Endothelial cell of umbilical vein (primary cell): Measurements from ENCODE around the gene IGSF3. TPM values are rescaled to one million over a fixed set of nuclear protein-coding genes. Genes with fewer than 3 reads are reported as not detected.

Experiments
- BruUV-seq: library from RNA; stranded (reverse); fragments of 400-500 nt; replicated peaks from 2 replicates; lab custom pipeline; 2021; lab: Mats Ljungman, UMichigan
- CTCF ChIA-PET: fragments of 300-600, 350-600 bp; sonication (Branson Sonifier 250); formaldehyde crosslinking; loops from one replicate; lab custom pipeline; 2021; ENCODE audit warnings: antibody characterized with exemption, inconsistent platforms; lab: Charles Lee
- POLR2A ChIA-PET: fragments of 300-600, 350-600 bp; sonication (Branson Sonifier 250); formaldehyde crosslinking; loops from one replicate; lab custom pipeline; 2021; ENCODE audit warnings: antibody characterized with exemption, inconsistent platforms; lab: Charles Lee
- DNase-seq: peaks from one replicate; pipeline ENCODE4 v3.0.0-alpha.2; 2011; ENCODE audit warnings: low read depth, low spot score
- FAIRE-seq: peaks from 2 replicates; lab custom pipeline; 2011; peaks lifted over from hg19 to GRCh38; lab: Jason Lieb, UNC
- H2AFZ ChIP-seq: 2 replicates; pipeline ENCODE4 v1.6.0; 2012; ENCODE audit warnings: low read depth, low read length, control low read depth, inconsistent platforms
- H3K27ac ChIP-seq: 2 replicates; pipeline ENCODE4 v1.5.1; 2011; ENCODE audit warnings: low read depth, mild to moderate bottlenecking, control low read depth, low read length, moderate library complexity; ENCODE audit not compliant: insufficient read depth
- H3K27me3 ChIP-seq, 2 experiments: 2 replicates each; pipeline versions ENCODE4 v1.6.0 to v1.6.1; 2011; ENCODE audit warnings: low read length in 2 of 2, mixed read lengths in 1 of 2; ENCODE audit not compliant: control insufficient read depth in 2 of 2, insufficient read depth in 2 of 2
- H3K36me3 ChIP-seq, 2 experiments: 2 replicates in 1 of 2; 3 replicates in 1 of 2; pipeline ENCODE4 v1.5.1; 2011; ENCODE audit warnings: low read length in 2 of 2, mild to moderate bottlenecking in 1 of 2, moderate library complexity in 1 of 2; ENCODE audit not compliant: control insufficient read depth in 2 of 2, insufficient read depth in 2 of 2; ENCODE audit errors: extremely low read depth in 1 of 2
- H3K4me1 ChIP-seq: 3 replicates; pipeline ENCODE4 v1.5.1; 2011; ENCODE audit warnings: mild to moderate bottlenecking, low read length; ENCODE audit not compliant: control insufficient read depth, insufficient read depth; ENCODE audit errors: extremely low read depth
- H3K4me2 ChIP-seq: 2 replicates; pipeline ENCODE4 v1.6.1; 2011; ENCODE audit warnings: low read length, control low read depth, mixed read lengths; ENCODE audit not compliant: insufficient read depth
- H3K4me3 ChIP-seq, 3 experiments: fragments of 200-600 bp in 1 of 3; sonication (generic), shearing (Covaris generic) in 1 of 3; replicated peaks in 1 of 3; 2 replicates each; pipeline ENCODE4 v1.5.1; 2011 to 2016; ENCODE audit warnings: control low read depth in 3 of 3, low read length in 3 of 3, mild to moderate bottlenecking in 2 of 3, inconsistent platforms in 1 of 3, low read depth in 1 of 3, moderate library complexity in 1 of 3; ENCODE audit not compliant: insufficient read depth in 1 of 3
- H3K79me2 ChIP-seq: 2 replicates; pipeline ENCODE4 v1.6.0; 2012; ENCODE audit warnings: low read length, inconsistent platforms; ENCODE audit not compliant: control insufficient read depth, insufficient read depth
- H3K9ac ChIP-seq: replicated peaks from 2 replicates; pipeline ENCODE3; 2011; ENCODE audit warnings: low read length, control low read depth; ENCODE audit not compliant: insufficient read depth; ENCODE audit errors: extremely low read depth
- H3K9me1 ChIP-seq: replicated peaks from 3 replicates; pipeline ENCODE4 v1.6.0; 2011; ENCODE audit warnings: mild to moderate bottlenecking, low read length; ENCODE audit not compliant: control insufficient read depth, insufficient read depth; ENCODE audit errors: extremely low read depth
- H3K9me3 ChIP-seq: replicated peaks from 2 replicates; pipeline ENCODE4 v1.5.1; 2012; ENCODE audit warnings: low read length, inconsistent platforms; ENCODE audit not compliant: control insufficient read depth, insufficient read depth
- H4K20me1 ChIP-seq: replicated peaks from 2 replicates; pipeline ENCODE3; 2011; ENCODE audit warnings: mild to moderate bottlenecking, low read length; ENCODE audit not compliant: control insufficient read depth, insufficient read depth; ENCODE audit errors: extremely low read depth
- EZH2 ChIP-seq: IDR thresholded peaks from 2 replicates; pipeline ENCODE4 v1.6.1; 2012; ENCODE audit warnings: borderline replicate concordance, low read depth, mild to moderate bottlenecking, moderate library complexity, low read length, inconsistent platforms; ENCODE audit not compliant: severe bottlenecking
- FOS ChIP-seq: IDR thresholded peaks from 2 replicates; pipeline ENCODE4 v1.6.1; 2011; ENCODE audit warnings: mild to moderate bottlenecking, low read length, moderate library complexity, borderline replicate concordance; ENCODE audit not compliant: insufficient read depth
- GATA2 ChIP-seq: IDR thresholded peaks from 2 replicates; pipeline ENCODE4 v1.7.0; 2011; ENCODE audit warnings: low read depth, mild to moderate bottlenecking, moderate library complexity, mixed read lengths, low read length; ENCODE audit not compliant: insufficient read length, insufficient read depth
- JUN ChIP-seq: IDR thresholded peaks from 2 replicates; pipeline ENCODE4 v1.6.1; 2011; ENCODE audit warnings: borderline replicate concordance, low read depth; ENCODE audit not compliant: insufficient read length, insufficient read depth
- MYC ChIP-seq: IDR thresholded peaks from one replicate; pipeline ENCODE4 v1.6.1; 2011; ENCODE audit warnings: mild to moderate bottlenecking, low read depth, low read length
- POLR2A ChIP-seq: IDR thresholded peaks from 2 replicates; pipeline ENCODE4 v1.6.1; 2012; ENCODE audit warnings: low read depth, mild to moderate bottlenecking, control low read depth, low read length
- POLR2AphosphoS5 ChIP-seq: IDR thresholded peaks from 2 replicates; pipeline ENCODE4 v1.6.1; 2012; ENCODE audit warnings: low read depth, mild to moderate bottlenecking, control low read depth, low read length, moderate library complexity; ENCODE audit not compliant: insufficient read depth
- dilution Hi-C: fragments of 300-500 bp; cut with MboI; formaldehyde crosslinking; loops from one replicate; pipeline ENCODE4 v1.15.0; 2019; ENCODE audit warnings: low sequenced_read_pairs; ENCODE audit not compliant: extremely low pct_ligation_motif_present
- intact Hi-C: fragments of 100-400 bp; cut with micrococcal nuclease; formaldehyde crosslinking; loops from one replicate; pipeline ENCODE4 v1.10.0; 2022
- polyA plus RNA-seq, 4 experiments: library from polyadenylated mRNA; depleted of rRNA in 3 of 4; stranded (reverse) in 3 of 4; unstranded in 1 of 4; fragments of >200 nt; gene quantifications; 2 replicates each; pipeline versions ENCODE4 v1.2.1 to v1.2.3, GENCODE V29; 2011 to 2012; ENCODE audit warnings: missing spikeins in 1 of 4
- total RNA-seq: library from RNA; stranded (reverse); gene quantifications from 2 replicates; pipeline ENCODE4 v1.2.3, GENCODE V29; 2021
- TF ChIP-seq, protein P1 (sequence below), 2 donors: IDR thresholded peaks; 1 replicate in 1 of 2; 2 replicates in 1 of 2; pipeline ENCODE4 v1.5.1; 2011; ENCODE audit warnings: low read length in 2 of 2, mild to moderate bottlenecking in 2 of 2, moderate library complexity in 2 of 2, control low read depth in 1 of 2, inconsistent platforms in 1 of 2, low read depth in 1 of 2; ENCODE audit not compliant: insufficient read depth in 1 of 2; ENCODE audit errors: extremely low read depth in 1 of 2
- TF ChIP-seq, protein P2 (sequence below): IDR thresholded peaks from 2 replicates; pipeline ENCODE4 v1.6.1; 2011; ENCODE audit not compliant: insufficient read depth, insufficient read length

Gene IGSF3
- total and polyA plus RNA-seq, 2 donors (not counting 3 experiments of a cell fraction or from before 2014, with no cell fraction given), result 0.63 to 2.2 TPM

DNA sequence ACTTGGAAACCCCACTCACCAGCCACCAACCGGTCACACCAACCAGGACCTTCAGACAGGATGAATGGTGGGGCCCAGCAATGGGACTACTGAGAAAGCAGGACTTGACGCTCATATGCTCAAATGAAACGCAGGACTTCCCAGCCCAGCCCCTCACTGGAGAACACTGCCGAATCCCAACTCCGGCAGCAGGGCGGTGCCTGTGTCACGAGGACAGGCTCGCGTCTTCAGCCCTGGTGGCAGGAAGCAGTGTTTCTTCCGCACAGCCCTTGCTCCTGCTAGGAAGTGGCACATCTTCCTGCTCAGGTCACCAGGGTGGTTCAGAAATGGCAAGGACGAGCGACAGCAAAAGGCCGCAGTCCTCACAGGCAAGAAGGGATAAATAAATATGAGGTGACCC, 135.6 kb downstream of the IGSF3 start:
- Histone ChIP-seq H3K79me2 (no peaks in the 10 kb centered on the region), H3K4me3 (no peak overlapping the region), H3K9me3 (no peaks in the 10 kb centered on the region), H3K27me3 (no peaks in the 10 kb centered on the region), H4K20me1 (no peaks in the 10 kb centered on the region), H3K9me1 (no peaks in the 10 kb centered on the region), H3K4me2 (no peak overlapping the region), H3K36me3 (no peaks in the 10 kb centered on the region), H3K4me1 (no peaks in the 10 kb centered on the region), H2AFZ (no peak overlapping the region), H3K27ac (no peak overlapping the region), H3K9ac (no peak overlapping the region)
- ChIA-PET CTCF (no interaction called here), POLR2A (no interaction called here)
- intact Hi-C loops, result no loop called here
- BruUV-seq, result no TSS peak
- no peak for TF ChIP-seq POLR2A
- DNase-seq (no peak), FAIRE-seq (no peak)
- dilution Hi-C loops, result no loop called here

DNA sequence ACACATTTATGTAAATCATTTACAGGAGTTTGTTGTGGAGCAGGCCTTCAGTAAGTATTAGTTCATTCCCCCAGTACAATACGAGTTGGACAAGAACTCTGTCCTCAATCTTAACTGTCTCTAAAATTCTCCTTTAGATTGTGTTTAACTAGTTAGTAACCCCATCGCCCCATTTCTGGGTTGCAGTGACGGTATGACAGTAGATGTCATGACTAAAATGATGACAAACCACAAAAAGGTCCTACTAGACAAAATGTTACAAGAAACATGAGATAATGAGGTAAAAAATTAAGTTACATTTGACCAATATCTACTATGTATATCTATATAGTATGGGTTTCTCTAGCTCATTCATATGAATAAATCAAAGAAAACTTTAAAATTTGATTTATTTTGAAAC, 137.9 kb downstream of the IGSF3 start:
- TF ChIP-seq, protein P1, sequence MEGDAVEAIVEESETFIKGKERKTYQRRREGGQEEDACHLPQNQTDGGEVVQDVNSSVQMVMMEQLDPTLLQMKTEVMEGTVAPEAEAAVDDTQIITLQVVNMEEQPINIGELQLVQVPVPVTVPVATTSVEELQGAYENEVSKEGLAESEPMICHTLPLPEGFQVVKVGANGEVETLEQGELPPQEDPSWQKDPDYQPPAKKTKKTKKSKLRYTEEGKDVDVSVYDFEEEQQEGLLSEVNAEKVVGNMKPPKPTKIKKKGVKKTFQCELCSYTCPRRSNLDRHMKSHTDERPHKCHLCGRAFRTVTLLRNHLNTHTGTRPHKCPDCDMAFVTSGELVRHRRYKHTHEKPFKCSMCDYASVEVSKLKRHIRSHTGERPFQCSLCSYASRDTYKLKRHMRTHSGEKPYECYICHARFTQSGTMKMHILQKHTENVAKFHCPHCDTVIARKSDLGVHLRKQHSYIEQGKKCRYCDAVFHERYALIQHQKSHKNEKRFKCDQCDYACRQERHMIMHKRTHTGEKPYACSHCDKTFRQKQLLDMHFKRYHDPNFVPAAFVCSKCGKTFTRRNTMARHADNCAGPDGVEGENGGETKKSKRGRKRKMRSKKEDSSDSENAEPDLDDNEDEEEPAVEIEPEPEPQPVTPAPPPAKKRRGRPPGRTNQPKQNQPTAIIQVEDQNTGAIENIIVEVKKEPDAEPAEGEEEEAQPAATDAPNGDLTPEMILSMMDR (IDR thresholded peaks at IDR 0.05; ENCODE audit: extremely low read depth in 1 of 2, insufficient read depth in 1 of 2, low read depth in 1 of 2, low read length in 2 of 2), result no peak
- TF ChIP-seq MYC (no peak), POLR2A (no peak), FOS (no peak), POLR2AphosphoS5 (no peak), JUN (no peak), EZH2 (no peak), GATA2 (no peak)
- TF ChIP-seq, protein P2, sequence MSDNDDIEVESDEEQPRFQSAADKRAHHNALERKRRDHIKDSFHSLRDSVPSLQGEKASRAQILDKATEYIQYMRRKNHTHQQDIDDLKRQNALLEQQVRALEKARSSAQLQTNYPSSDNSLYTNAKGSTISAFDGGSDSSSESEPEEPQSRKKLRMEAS, result no peak
- CTCF ChIA-PET, result interaction anchor here (0.9 kb wide), 1 partner anchor 31 kb away, joined by 3 read pairs; no protein-coding TSS in a partner anchor
- no peak for FAIRE-seq
- dilution Hi-C loops, result no loop called here
- H2AFZ ChIP-seq, result no peak overlapping the region
- no TSS peak for BruUV-seq
- no peak overlapping the region for H3K27ac ChIP-seq
- no peak overlapping the region for H3K4me3 ChIP-seq
- H3K9ac ChIP-seq, result no peak overlapping the region
- DNase-seq, result no peak
- no peaks in the 10 kb centered on the region for H3K9me1 ChIP-seq
- H4K20me1 ChIP-seq, result no peaks in the 10 kb centered on the region
- no peaks in the 10 kb centered on the region for H3K79me2 ChIP-seq
- intact Hi-C loops, result no loop called here
- no peaks in the 10 kb centered on the region for H3K27me3 ChIP-seq
- H3K4me1 ChIP-seq, result no peaks in the 10 kb centered on the region
- H3K36me3 ChIP-seq, result no peaks in the 10 kb centered on the region
- POLR2A ChIA-PET, result no interaction called here
- H3K4me2 ChIP-seq, result no peak overlapping the region
- no peaks in the 10 kb centered on the region for H3K9me3 ChIP-seq
